ENCODE results near the gene PAN3.
"Not testable (repeated sequence)": the region's sequence is repeated elsewhere in the genome, so short reads cannot be mapped to it uniquely, and the experiment has no call there.

Gene PAN3

GRCh38 chr13:28138012-28138755 lies at the start of gene PAN3:
Gene PAN3, plus strand, starts transcription at chr13:28138545. Its CDS starts 113 bp downstream, at chr13:28138658.
- DNase-seq: peak; percentile 77

- DNase-seq: no peak
Observed at GRCh38 chr13:28089065-28089464, 49.3 kb upstream of the PAN3 start.

GRCh38 chr13:28092431-28092830 lies 45.9 kb upstream of the PAN3 start:
- DNase-seq: no peak

DNA sequence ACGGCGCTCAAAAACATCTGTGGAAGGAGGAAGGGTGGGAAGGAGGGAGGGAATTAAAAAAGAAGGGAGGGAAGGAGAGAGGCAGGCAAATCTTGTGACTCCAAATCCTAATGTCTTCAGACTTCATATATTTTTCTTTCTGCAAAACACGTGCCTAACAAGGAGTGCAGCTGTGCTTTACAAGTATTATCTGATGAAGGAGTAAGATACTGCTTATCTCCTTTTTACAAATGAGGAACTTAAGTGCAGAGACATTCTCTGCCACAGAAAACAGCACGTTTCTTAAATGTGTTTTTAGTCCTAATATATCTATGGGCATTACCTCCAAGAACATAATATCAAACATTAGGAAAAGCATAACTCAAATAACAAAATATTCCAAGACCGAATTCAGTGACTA lies 44.5 kb upstream of the PAN3 start:
- DNase-seq: no peak

- DNase-seq: no peak
Observed at GRCh38 chr13:28094306-28094705, 44.0 kb upstream of the PAN3 start.

GRCh38 chr13:28097503-28097902 lies 40.8 kb upstream of the PAN3 start:
- DNase-seq: no peak

- no peak for DNase-seq
Observed at GRCh38 chr13:28099396-28100149, 38.8 kb upstream of the PAN3 start.

DNA sequence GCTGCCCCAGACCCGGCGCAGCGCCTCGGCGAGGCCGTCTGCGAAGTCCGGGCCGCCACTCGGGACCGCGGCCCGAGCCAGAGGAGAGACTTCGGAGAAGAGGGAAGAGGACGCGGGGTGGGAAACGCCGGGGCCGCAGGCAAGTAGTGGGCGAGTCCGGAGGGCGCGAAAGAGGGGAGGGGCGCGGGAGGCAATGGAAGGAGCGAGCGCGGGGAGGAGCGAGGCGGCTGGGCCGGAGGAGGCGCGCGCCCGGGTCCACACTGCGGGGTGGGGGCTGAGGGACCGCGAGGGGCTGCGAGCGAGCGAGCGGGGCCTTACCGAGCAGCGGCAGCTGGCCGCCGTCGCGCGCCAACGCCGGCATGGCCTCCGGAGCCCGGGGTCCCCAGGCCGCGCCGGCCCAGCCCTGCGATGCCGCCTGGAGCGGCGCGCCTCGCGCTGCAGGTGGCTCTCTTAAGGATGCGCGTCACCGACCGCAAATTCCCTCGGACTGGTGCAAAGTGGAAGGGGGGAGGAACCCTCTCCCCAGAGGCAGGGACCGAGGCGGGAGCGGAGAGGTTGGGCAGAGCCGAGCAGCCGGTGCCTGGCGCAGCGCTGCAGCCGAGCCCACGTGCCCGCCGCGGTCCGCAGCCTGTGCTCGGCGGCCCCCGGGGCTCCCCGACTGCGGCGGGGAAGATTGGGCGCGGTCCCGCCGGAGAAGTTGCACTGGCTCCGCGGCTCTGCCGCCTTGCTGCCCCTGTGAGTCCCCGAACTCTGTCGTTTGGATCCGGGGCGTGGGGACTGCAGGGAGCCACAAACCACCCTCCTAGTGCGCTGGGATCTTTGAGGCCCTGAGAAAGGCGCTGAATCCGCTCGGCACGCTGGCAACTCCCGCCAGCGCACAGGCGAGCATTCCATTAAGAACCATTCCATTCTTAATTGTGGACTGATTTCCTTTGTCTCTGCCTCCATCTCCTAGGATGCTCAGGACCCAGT lies 37.9 kb upstream of the PAN3 start, which contains the start of gene FLT3:
Gene FLT3 (minus strand): TSS at position 427 of the 972 bp plus-strand sequence. CDS start 66 bp downstream, at position 361.
- no peak for DNase-seq

DNA sequence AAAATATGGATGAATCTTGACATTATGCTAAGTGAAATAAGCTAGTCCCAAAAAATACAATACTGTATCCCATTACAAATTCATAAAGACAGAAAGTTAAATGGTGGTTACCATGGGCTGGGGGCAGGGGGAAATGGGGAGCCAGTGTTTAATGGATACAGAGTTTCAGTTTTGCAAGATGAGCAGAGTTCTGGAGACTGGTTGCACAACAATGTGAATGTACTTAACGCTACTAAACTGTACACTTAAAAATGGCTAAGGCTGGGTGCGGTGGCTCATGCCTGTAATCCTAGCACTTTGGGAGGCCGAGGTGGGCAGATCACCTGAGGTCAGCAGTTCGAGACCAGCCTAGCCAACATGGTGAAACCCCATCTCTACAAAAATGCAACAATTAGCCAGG lies 36.5 kb upstream of the PAN3 start:
- not testable (repeated sequence) for DNase-seq

DNA sequence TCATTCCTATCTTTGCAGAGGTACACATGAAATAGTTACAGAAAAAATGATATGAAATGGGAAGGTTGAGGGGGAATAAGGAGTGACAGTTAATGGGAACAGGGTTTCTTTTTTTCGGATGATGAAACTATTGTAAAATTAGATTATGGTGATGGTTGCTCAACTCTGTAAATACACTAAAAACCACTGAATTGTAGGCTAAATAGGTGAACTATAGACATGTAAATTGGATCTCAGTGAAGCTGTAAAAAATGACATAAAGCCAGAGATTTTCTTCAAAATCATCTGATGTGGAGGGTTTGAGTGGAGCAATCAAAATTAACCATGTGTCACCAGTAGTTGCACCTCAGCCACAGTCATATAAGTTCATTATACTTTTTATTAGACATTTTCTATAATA lies 31.4 kb upstream of the PAN3 start:
- DNase-seq: no peak

DNA sequence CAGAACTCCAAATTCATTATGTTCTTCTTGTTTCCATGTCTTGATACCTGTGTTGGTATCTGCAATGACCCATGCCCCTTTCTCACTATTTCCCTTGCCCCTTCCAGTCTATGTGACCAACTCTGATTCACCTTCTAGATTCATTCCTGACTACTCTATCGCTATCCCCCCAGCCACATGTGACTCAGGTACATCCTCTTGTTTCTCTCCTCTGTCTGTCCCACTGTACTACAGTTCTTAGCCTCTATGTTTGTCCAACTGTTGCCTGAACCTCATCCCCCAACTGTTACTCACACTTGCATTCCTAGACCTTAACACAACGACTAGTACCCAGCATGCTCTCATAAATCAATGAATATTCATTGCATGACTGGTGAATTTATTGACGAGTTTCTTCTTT lies 27.9 kb upstream of the PAN3 start:
- no peak for DNase-seq

DNA sequence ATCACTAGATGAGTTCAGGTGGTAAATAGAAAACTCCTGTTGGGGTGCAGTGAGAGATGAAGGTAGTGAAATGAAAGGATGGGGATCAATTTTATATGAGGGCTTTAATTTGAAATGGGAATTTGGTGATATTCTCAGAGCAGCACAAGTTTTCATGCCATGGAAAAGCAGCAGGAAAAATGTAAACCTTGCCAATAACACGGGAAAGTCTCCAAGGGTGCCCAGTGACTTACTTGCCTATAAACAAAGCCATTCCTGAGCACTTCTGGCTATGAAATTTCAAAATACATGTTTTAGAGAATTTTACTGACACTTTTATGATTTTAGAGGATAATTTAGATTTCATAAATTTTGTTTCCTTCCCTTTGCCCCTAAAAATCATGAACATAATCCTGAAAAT lies 21.6 kb upstream of the PAN3 start:
- no peak for DNase-seq

- no peak for DNase-seq
Observed at GRCh38 chr13:28117689-28118377, 20.5 kb upstream of the PAN3 start.

- DNase-seq: no peak
Observed at GRCh38 chr13:28120317-28120716, 18.0 kb upstream of the PAN3 start.

DNA sequence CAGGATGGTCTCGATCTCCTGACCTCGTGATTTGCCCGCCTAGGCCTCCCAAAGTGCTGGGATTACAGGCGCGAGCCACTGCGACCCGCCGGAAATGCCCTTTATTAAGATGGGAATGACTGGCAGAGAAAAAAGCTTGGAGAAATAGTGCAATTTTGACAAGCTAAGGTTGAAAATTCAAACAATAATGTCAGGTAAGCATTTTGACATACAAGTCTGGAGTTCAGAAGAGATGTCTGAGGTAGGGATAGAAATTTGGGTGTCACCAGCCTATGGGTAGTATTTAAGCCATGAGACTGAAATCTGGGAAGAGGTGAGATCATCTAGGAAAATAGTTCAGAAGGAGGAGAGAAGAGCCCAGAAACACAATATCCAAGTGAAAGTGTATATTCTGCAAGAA lies 17.1 kb upstream of the PAN3 start:
- DNase-seq: no peak

- DNase-seq: no peak
Observed at GRCh38 chr13:28128030-28128429, 10.3 kb upstream of the PAN3 start.

- DNase-seq: no peak
Observed at GRCh38 chr13:28128926-28129325, 9.4 kb upstream of the PAN3 start.

DNA sequence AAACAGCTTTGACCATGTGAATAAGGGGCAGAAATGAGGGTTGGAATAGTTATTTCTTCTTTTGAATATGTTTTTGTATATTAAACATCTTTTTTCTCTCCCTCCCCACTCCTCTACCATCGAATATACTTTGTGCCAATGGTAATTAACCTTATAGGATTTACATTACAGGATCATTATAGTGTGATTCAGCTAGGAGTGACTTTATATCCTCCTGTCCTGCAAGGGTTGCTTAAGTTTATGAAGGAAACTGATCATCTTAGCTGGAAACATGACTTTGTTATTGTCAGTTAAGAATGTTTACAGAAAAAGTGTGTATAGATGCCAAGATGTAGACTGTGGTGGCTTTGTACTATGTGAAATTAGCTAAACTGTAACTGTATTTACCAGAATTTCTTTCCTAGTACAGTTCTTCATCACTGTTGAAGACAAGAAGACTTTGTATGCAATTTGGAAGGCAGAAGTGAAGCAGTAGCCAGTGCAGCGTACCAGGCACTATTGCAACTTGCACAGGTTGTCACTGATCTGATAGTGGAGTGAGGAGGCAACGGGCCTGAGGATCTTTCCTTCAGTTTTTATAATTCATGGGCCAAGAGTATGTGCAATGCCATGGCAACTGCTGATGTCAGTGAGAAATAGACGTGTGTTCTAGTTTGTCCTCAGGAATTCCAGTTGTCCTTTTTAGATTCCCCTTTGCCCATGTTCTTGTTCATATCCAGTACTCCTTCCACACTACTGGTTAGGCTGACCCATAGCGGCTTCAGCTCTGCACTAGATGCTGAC lies 8.2 kb upstream of the PAN3 start:
- no peak for DNase-seq

DNA sequence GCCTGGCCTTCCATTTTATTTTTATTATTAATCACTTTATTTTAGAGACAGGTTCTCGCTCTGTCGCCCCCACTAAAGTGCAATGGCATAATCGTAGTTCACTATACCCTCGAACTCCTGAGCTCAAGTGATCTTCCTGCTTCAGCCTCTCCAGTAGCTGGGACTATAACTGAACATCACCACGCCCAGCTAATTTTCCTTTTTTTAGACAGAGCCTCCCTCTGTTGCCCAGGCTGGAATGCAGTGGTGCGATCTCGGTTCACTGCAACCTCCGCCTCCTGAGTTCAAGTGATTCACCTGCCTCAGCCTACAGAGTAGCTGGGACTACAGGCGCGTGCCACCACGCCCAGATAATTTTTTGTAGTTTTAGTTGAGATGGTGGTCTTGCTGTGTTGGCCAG lies 6.7 kb upstream of the PAN3 start:
- DNase-seq: no peak

GRCh38 chr13:28136916-28137315 lies 1.4 kb upstream of the PAN3 start:
- no peak for DNase-seq

DNA sequence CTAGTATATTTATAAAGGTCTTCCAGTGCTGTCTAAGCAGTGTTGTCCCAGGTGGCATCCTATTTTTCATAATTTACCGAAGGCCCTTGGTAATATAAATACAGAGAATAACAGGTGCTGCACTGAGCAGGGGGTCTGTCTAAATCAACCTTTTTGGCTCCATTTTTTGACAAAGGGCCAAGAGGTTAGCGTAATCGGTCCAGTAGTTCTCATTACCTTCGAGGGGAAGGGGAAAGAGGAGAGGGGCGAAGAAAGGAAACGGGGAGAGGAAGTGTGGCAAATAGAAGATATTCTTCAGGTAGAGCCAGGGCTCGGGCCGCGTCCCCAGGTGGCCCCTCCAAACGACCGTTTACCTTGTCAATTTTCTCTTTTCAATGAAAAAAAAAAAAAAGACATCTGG lies 749 bp upstream of the PAN3 start:
- DNase-seq: no peak

Data from amniotic stem cell (primary cell).